GM12878 (cell line): ENCODE measurements around the gene ESRRG. TPM values are rescaled to one million over a fixed set of nuclear protein-coding genes. Genes with fewer than 3 reads are reported as not detected.

ENCODE experiments used
- ATAC-seq: fragments of 200-7000 bp; cut with Tn5 transposase; 3 replicates; pipeline ENCODE4 v1.9.1; 2020; ENCODE audit warnings: mild to moderate bottlenecking, moderate library complexity
- BruUV-seq: library from RNA; stranded (reverse); fragments of 400-500 nt; replicated peaks from 2 replicates; lab custom pipeline; 2021; lab: Mats Ljungman, UMichigan
- CTCF ChIA-PET: fragments of 300-600 bp; sonication (Branson Sonifier 250); formaldehyde crosslinking; extraction: SDS; loops from one replicate; lab custom pipeline; 2021; ENCODE audit warnings: inconsistent platforms; lab: Yijun Ruan, JAX
- POLR2A ChIA-PET: fragments of 350-600 bp; formaldehyde crosslinking; extraction: SDS; loops from one replicate; lab custom pipeline; 2021; ENCODE audit warnings: inconsistent platforms; lab: Charles Lee
- RAD21 ChIA-PET: fragments of 300-600 bp; sonication (Branson Sonifier 250); formaldehyde crosslinking; loops from one replicate; lab custom pipeline; 2023; ENCODE audit warnings: antibody characterized with exemption; ENCODE audit not compliant: unreplicated experiment; lab: Charles Lee
- SMC1A ChIA-PET: fragments of 300-600 bp; sonication (Branson Sonifier 250); formaldehyde crosslinking; loops from one replicate; lab custom pipeline; 2023; ENCODE audit not compliant: unreplicated experiment, uncharacterized antibody; lab: Charles Lee
- DNase-seq: peaks from one replicate; pipeline ENCODE4 v3.0.0-alpha.2; 2011; ENCODE audit warnings: low read depth, low spot score
- FAIRE-seq: peaks from 3 replicates; lab custom pipeline; 2011; peaks lifted over from hg19 to GRCh38; lab: Jason Lieb, UNC
- H2AFZ ChIP-seq: 2 replicates; pipeline ENCODE4 v1.6.0; 2011; ENCODE audit warnings: low read depth, low read length, control low read depth; ENCODE audit not compliant: control insufficient read depth
- H3K27ac ChIP-seq: 2 replicates; pipeline ENCODE4 v1.5.1; 2011; ENCODE audit warnings: control low read depth; ENCODE audit not compliant: control insufficient read depth, insufficient read depth
- H3K27me3 ChIP-seq, 2 experiments: replicated peaks in 1 of 2; 2 replicates each; pipeline versions ENCODE4 v1.6.0 to v1.6.1; 2011; ENCODE audit warnings: low read length in 1 of 2; ENCODE audit not compliant: control insufficient read depth in 2 of 2, insufficient read depth in 2 of 2
- H3K36me3 ChIP-seq, 2 experiments: 2 replicates each; pipeline ENCODE4 v1.5.1; 2011; ENCODE audit warnings: low read length in 1 of 2; ENCODE audit not compliant: control insufficient read depth in 2 of 2, insufficient read depth in 2 of 2
- H3K4me1 ChIP-seq: 2 replicates; pipeline ENCODE4 v1.6.1; 2011; ENCODE audit warnings: mild to moderate bottlenecking, low read length, moderate library complexity, mixed read lengths; ENCODE audit not compliant: control insufficient read depth, insufficient read depth
- H3K4me2 ChIP-seq: 2 replicates; pipeline ENCODE4 v1.6.0; 2011; ENCODE audit warnings: control low read depth; ENCODE audit not compliant: control insufficient read depth, insufficient read depth
- H3K4me3 ChIP-seq: fragments of 200-600 bp; sonication (generic); 2 replicates; pipeline ENCODE4 v1.5.1; 2016
- H3K79me2 ChIP-seq: 2 replicates; pipeline ENCODE4 v1.6.0; 2011; ENCODE audit warnings: low read length; ENCODE audit not compliant: control insufficient read depth, insufficient read depth
- H3K9ac ChIP-seq: 2 replicates; pipeline ENCODE4 v1.8.0; 2011; ENCODE audit warnings: low read length, control low read depth, mixed read lengths; ENCODE audit not compliant: control insufficient read depth, insufficient read depth
- H3K9me3 ChIP-seq: replicated peaks from 3 replicates; pipeline ENCODE4 v1.5.1; 2011; ENCODE audit warnings: mild to moderate bottlenecking, low read length; ENCODE audit not compliant: control insufficient read depth, insufficient read depth
- H4K20me1 ChIP-seq: 2 replicates; pipeline ENCODE4 v1.6.0; 2011; ENCODE audit not compliant: control insufficient read depth, insufficient read depth
- BACH1 ChIP-seq: fragments of 450-650 bp; IDR thresholded peaks from 2 replicates; pipeline ENCODE4 v1.6.1; 2017; ENCODE audit warnings: mild to moderate bottlenecking, borderline replicate concordance
- BHLHE40 ChIP-seq, 2 experiments: fragments of 450-650 bp in 1 of 2; IDR thresholded peaks; 2 replicates each; pipeline ENCODE4 v1.6.1; 2011 to 2017; ENCODE audit warnings: low read depth in 2 of 2, borderline replicate concordance in 1 of 2, improper control_type of control experiment in 1 of 2, low read length in 1 of 2, mild to moderate bottlenecking in 1 of 2
- EGR1 ChIP-seq, 2 experiments: IDR thresholded peaks; 1 replicate in 1 of 2; 2 replicates in 1 of 2; pipeline ENCODE4 v1.6.1; 2011 to 2012; ENCODE audit warnings: low read depth in 2 of 2, low read length in 2 of 2, borderline replicate concordance in 1 of 2, mild to moderate bottlenecking in 1 of 2, moderate library complexity in 1 of 2
- FOS ChIP-seq: IDR thresholded peaks from 3 replicates; pipeline ENCODE4 v1.6.1; 2011; ENCODE audit warnings: borderline replicate concordance; ENCODE audit not compliant: insufficient read length; ENCODE audit errors: extremely low read depth
- IKZF2 ChIP-seq, 2 experiments: fragments of 450-650 bp; IDR thresholded peaks; 2 replicates each; pipeline ENCODE4 v1.6.1; 2017; ENCODE audit warnings: mild to moderate bottlenecking in 2 of 2, moderate library complexity in 2 of 2
- JUNB ChIP-seq: IDR thresholded peaks from 2 replicates; pipeline ENCODE4 v1.6.1; 2016; ENCODE audit warnings: antibody characterized with exemption, mild to moderate bottlenecking
- JUND ChIP-seq: IDR thresholded peaks from 2 replicates; pipeline ENCODE4 v1.6.1; 2012; ENCODE audit warnings: low read depth, mild to moderate bottlenecking, low read length, improper control_type of control experiment, moderate library complexity
- MEF2B ChIP-seq: fragments of 450-650 bp; IDR thresholded peaks from 2 replicates; pipeline ENCODE4 v1.6.1; 2018; ENCODE audit warnings: mild to moderate bottlenecking, moderate library complexity; ENCODE audit not compliant: partially characterized antibody, poor library complexity, severe bottlenecking
- NBN ChIP-seq: fragments of 450-650 bp; IDR thresholded peaks from 2 replicates; pipeline ENCODE4 v1.6.1; 2016
- SIN3A ChIP-seq: IDR thresholded peaks from 2 replicates; pipeline ENCODE4 v1.6.1; 2012; ENCODE audit warnings: low read depth, low read length, improper control_type of control experiment
- SREBF1 ChIP-seq: IDR thresholded peaks from 2 replicates; pipeline ENCODE4 v1.6.1; 2012; ENCODE audit warnings: mild to moderate bottlenecking, low read length
- SREBF2 ChIP-seq: IDR thresholded peaks from 2 replicates; pipeline ENCODE4 v1.6.1; 2012; ENCODE audit warnings: mild to moderate bottlenecking, low read length
- SUPT20H ChIP-seq: IDR thresholded peaks from 2 replicates; pipeline ENCODE4 v1.6.1; 2011; ENCODE audit warnings: low read depth, mild to moderate bottlenecking, low read length, moderate library complexity, borderline replicate concordance; ENCODE audit not compliant: control insufficient read depth
- TCF3 ChIP-seq: IDR thresholded peaks from 2 replicates; pipeline ENCODE4 v1.6.1; 2012; ENCODE audit warnings: low read depth, mild to moderate bottlenecking, low read length, borderline replicate concordance; ENCODE audit not compliant: insufficient read depth
- WGBS: methylation state at CpG from one replicate; pipeline ENCODE4 v1.1.6; 2016; ENCODE audit warnings: low lambda C conversion rate; ENCODE audit not compliant: insufficient replicate concordance, insufficient coverage; ENCODE audit errors: missing lambda C conversion rate; 5-methylcytosine and 5-hydroxymethylcytosine counted together
- in situ Hi-C: fragments of 300-500 bp; cut with MboI; formaldehyde crosslinking; loops from 9 replicates; pipeline ENCODE4 v1.14.3; 2018; ENCODE audit warnings: mixed read lengths
- intact Hi-C: fragments of 100-400 bp; cut with micrococcal nuclease; formaldehyde crosslinking; loops from one replicate; pipeline ENCODE4 v1.14.2; 2022; ENCODE audit not compliant: unreplicated experiment
- polyA plus RNA-seq, 11 experiments: library from polyadenylated mRNA; depleted of rRNA in 4 of 11; unstranded in 6 of 11; stranded (reverse) in 5 of 11; fragments of >200 nt; fragmentation: Nextera tagmentation in 4 of 11; fragmentation: Illumina TruSeq in 1 of 11; extraction: Ambion mirVana in 4 of 11; extraction: Trizol in 1 of 11; gene quantifications; 1 replicate in 1 of 11; 2 replicates in 10 of 11; pipeline versions ENCODE4 v1.2.1 to v1.2.3, GENCODE V29; 2011 to 2016; ENCODE audit warnings: inconsistent platforms in 2 of 11, missing spikeins in 2 of 11, low read depth in 1 of 11
- total RNA-seq, 4 experiments: library from RNA; depleted of rRNA in 3 of 4; stranded (reverse); fragments of >200 nt in 3 of 4; fragmentation: Illumina TruSeq in 1 of 4; extraction: Trizol in 1 of 4; gene quantifications; 2 replicates each; pipeline versions ENCODE4 v1.2.1 to v1.2.3, GENCODE V29; 2013 to 2021
- TF ChIP-seq, protein P1 (sequence below): fragments of 450-650 bp; IDR thresholded peaks from 2 replicates; pipeline ENCODE4 v1.6.1; 2016; ENCODE audit warnings: mild to moderate bottlenecking
- TF ChIP-seq, protein P2 (sequence below): IDR thresholded peaks from 2 replicates; pipeline ENCODE4 v1.6.1; 2012; ENCODE audit warnings: improper control_type of control experiment, low read depth, low read length; ENCODE audit not compliant: insufficient replicate concordance

The ESRRG gene
- total and polyA plus RNA-seq, 10 of the 15 experiments (the other 5 are each of a cell fraction or from before 2014, with no cell fraction given): 0.03 TPM; not detected in 9

DNA sequence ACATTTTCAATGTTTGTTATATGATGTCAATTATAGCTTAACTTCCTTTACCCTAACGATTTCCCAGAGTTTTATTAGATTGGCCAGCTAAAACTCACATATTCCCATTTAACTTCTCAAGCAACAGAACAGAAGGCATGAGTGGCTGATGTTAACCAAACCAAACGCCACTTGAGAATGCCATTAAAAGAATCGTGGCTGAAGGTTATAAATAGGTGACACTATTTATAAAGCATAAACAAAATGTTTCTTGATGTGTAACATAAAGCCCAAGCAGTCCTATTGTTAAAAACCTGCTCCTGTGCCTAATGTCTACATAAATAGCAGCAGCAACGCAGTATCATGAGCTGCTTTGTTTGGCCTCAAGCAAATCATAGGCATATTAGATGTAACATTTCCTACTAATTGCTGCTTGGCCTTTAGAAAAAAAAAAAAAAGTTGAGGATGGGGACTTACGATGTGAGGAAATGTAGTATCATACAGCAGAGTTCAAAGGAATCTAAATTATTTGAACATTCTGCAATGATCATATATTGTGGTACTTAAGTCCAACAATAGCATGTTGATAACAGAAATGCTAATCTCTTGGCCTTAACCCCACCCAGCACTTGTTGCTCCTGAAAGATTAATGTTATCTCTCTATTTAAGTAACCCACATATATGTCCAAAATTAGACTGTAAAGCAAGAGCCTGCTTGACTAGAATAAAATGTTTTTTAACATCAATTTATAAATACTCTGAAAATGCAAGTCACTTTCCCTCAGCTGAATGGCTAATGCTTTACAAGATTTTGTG is 106.0 kb downstream of the ESRRG start (continued):
- TF ChIP-seq SUPT20H: no peak
- TF ChIP-seq, protein P1, sequence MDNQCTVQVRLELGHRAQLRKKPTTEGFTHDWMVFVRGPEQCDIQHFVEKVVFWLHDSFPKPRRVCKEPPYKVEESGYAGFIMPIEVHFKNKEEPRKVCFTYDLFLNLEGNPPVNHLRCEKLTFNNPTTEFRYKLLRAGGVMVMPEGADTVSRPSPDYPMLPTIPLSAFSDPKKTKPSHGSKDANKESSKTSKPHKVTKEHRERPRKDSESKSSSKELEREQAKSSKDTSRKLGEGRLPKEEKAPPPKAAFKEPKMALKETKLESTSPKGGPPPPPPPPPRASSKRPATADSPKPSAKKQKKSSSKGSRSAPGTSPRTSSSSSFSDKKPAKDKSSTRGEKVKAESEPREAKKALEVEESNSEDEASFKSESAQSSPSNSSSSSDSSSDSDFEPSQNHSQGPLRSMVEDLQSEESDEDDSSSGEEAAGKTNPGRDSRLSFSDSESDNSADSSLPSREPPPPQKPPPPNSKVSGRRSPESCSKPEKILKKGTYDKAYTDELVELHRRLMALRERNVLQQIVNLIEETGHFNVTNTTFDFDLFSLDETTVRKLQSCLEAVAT: no peak
- no peak for TF ChIP-seq TCF3
- no peak for TF ChIP-seq SREBF1
- TF ChIP-seq SREBF2: no peak
- no peak for TF ChIP-seq IKZF2 (IDR thresholded peaks at IDR 0.05)
- TF ChIP-seq, all 136 proteins: peak for 0

DNA sequence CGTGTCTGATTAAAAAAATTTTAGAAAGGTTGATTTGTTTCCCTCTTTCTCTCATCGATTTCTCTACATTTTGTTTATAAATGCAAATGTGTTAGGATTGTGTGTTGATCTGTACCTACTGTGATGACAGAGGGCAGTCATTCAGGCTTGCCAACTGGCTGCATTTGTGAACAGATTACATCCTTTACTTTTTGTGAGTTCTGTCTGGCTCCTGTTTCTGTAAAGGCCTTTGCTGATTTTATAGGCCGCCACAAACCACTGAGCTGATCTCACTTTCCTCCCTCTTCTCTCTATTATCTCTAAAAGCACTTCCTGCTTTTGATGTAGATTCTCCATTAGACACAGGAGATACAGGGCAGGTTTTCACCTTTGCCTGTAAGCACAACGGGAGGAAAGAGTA is 106.8 kb downstream of the ESRRG start:
- 40% methylated on average over 4 of the region's 4 CpGs for WGBS
- Histone ChIP-seq H3K4me3 (no peak overlapping the region), H3K27me3 (no peaks in the 10 kb centered on the region), H3K9me3 (no peaks in the 10 kb centered on the region), H3K4me1 (no peaks in the 10 kb centered on the region), H3K4me2 (no peak overlapping the region), H3K27ac (no peak overlapping the region), H3K79me2 (no peaks in the 10 kb centered on the region), H4K20me1 (no peaks in the 10 kb centered on the region), H3K36me3 (no peaks in the 10 kb centered on the region), H3K9ac (no peak overlapping the region), H2AFZ (no peak overlapping the region)
- POLR2A ChIA-PET: no interaction called here
- BruUV-seq: no TSS peak
- ATAC-seq: no peak
- CTCF ChIA-PET: no interaction called here
- in situ Hi-C loops: no loop called here
- SMC1A ChIA-PET: no interaction called here
- no peak for FAIRE-seq
- intact Hi-C loops: no loop called here
- RAD21 ChIA-PET: no interaction called here
- no peak for DNase-seq
- TF ChIP-seq JUNB (no peak), EGR1 (IDR thresholded peaks at IDR 0.05; ENCODE audit: borderline replicate concordance in 1 of 2, low read depth in 2 of 2, low read length in 2 of 2) (no peak), MEF2B (no peak), NBN (no peak), IKZF2 (IDR thresholded peaks at IDR 0.05) (no peak), BACH1 (no peak), JUND (no peak), FOS (no peak), SIN3A (no peak), BHLHE40 (IDR thresholded peaks at IDR 0.05; ENCODE audit: borderline replicate concordance in 1 of 2, low read depth in 2 of 2, low read length in 1 of 2) (no peak)
- TF ChIP-seq, protein P2, sequence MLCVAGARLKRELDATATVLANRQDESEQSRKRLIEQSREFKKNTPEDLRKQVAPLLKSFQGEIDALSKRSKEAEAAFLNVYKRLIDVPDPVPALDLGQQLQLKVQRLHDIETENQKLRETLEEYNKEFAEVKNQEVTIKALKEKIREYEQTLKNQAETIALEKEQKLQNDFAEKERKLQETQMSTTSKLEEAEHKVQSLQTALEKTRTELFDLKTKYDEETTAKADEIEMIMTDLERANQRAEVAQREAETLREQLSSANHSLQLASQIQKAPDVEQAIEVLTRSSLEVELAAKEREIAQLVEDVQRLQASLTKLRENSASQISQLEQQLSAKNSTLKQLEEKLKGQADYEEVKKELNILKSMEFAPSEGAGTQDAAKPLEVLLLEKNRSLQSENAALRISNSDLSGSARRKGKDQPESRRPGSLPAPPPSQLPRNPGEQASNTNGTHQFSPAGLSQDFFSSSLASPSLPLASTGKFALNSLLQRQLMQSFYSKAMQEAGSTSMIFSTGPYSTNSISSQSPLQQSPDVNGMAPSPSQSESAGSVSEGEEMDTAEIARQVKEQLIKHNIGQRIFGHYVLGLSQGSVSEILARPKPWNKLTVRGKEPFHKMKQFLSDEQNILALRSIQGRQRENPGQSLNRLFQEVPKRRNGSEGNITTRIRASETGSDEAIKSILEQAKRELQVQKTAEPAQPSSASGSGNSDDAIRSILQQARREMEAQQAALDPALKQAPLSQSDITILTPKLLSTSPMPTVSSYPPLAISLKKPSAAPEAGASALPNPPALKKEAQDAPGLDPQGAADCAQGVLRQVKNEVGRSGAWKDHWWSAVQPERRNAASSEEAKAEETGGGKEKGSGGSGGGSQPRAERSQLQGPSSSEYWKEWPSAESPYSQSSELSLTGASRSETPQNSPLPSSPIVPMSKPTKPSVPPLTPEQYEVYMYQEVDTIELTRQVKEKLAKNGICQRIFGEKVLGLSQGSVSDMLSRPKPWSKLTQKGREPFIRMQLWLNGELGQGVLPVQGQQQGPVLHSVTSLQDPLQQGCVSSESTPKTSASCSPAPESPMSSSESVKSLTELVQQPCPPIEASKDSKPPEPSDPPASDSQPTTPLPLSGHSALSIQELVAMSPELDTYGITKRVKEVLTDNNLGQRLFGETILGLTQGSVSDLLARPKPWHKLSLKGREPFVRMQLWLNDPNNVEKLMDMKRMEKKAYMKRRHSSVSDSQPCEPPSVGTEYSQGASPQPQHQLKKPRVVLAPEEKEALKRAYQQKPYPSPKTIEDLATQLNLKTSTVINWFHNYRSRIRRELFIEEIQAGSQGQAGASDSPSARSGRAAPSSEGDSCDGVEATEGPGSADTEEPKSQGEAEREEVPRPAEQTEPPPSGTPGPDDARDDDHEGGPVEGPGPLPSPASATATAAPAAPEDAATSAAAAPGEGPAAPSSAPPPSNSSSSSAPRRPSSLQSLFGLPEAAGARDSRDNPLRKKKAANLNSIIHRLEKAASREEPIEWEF: no peak
